Endothelial cell of umbilical vein (primary cell): ENCODE data around the gene PCDH9. TPM values are rescaled to one million over a fixed set of nuclear protein-coding genes. Genes with fewer than 3 reads are reported as not detected.

ENCODE experiments used
- BruUV-seq: library from RNA; stranded (reverse); fragments of 400-500 nt; replicated peaks from 2 replicates; lab custom pipeline; 2021; lab: Mats Ljungman, UMichigan
- CTCF ChIA-PET: fragments of 300-600, 350-600 bp; sonication (Branson Sonifier 250); formaldehyde crosslinking; loops from one replicate; lab custom pipeline; 2021; ENCODE audit warnings: antibody characterized with exemption, inconsistent platforms; lab: Charles Lee
- POLR2A ChIA-PET: fragments of 300-600, 350-600 bp; sonication (Branson Sonifier 250); formaldehyde crosslinking; loops from one replicate; lab custom pipeline; 2021; ENCODE audit warnings: antibody characterized with exemption, inconsistent platforms; lab: Charles Lee
- DNase-seq: peaks from one replicate; pipeline ENCODE4 v3.0.0-alpha.2; 2011; ENCODE audit warnings: low read depth, low spot score
- FAIRE-seq: peaks from 2 replicates; lab custom pipeline; 2011; peaks lifted over from hg19 to GRCh38; lab: Jason Lieb, UNC
- H2AFZ ChIP-seq: 2 replicates; pipeline ENCODE4 v1.6.0; 2012; ENCODE audit warnings: low read depth, low read length, control low read depth, inconsistent platforms
- H3K27ac ChIP-seq: 2 replicates; pipeline ENCODE4 v1.5.1; 2011; ENCODE audit warnings: low read depth, mild to moderate bottlenecking, control low read depth, low read length, moderate library complexity; ENCODE audit not compliant: insufficient read depth
- H3K27me3 ChIP-seq, 2 experiments: 2 replicates each; pipeline versions ENCODE4 v1.6.0 to v1.6.1; 2011; ENCODE audit warnings: low read length in 2 of 2, mixed read lengths in 1 of 2; ENCODE audit not compliant: control insufficient read depth in 2 of 2, insufficient read depth in 2 of 2
- H3K36me3 ChIP-seq, 2 experiments: 2 replicates in 1 of 2; 3 replicates in 1 of 2; pipeline ENCODE4 v1.5.1; 2011; ENCODE audit warnings: low read length in 2 of 2, mild to moderate bottlenecking in 1 of 2, moderate library complexity in 1 of 2; ENCODE audit not compliant: control insufficient read depth in 2 of 2, insufficient read depth in 2 of 2; ENCODE audit errors: extremely low read depth in 1 of 2
- H3K4me1 ChIP-seq: 3 replicates; pipeline ENCODE4 v1.5.1; 2011; ENCODE audit warnings: mild to moderate bottlenecking, low read length; ENCODE audit not compliant: control insufficient read depth, insufficient read depth; ENCODE audit errors: extremely low read depth
- H3K4me2 ChIP-seq: 2 replicates; pipeline ENCODE4 v1.6.1; 2011; ENCODE audit warnings: low read length, control low read depth, mixed read lengths; ENCODE audit not compliant: insufficient read depth
- H3K4me3 ChIP-seq, 3 experiments: fragments of 200-600 bp in 1 of 3; sonication (generic), shearing (Covaris generic) in 1 of 3; replicated peaks in 1 of 3; 2 replicates each; pipeline ENCODE4 v1.5.1; 2011 to 2016; ENCODE audit warnings: control low read depth in 3 of 3, low read length in 3 of 3, mild to moderate bottlenecking in 2 of 3, inconsistent platforms in 1 of 3, low read depth in 1 of 3, moderate library complexity in 1 of 3; ENCODE audit not compliant: insufficient read depth in 1 of 3
- H3K79me2 ChIP-seq: 2 replicates; pipeline ENCODE4 v1.6.0; 2012; ENCODE audit warnings: low read length, inconsistent platforms; ENCODE audit not compliant: control insufficient read depth, insufficient read depth
- H3K9ac ChIP-seq: replicated peaks from 2 replicates; pipeline ENCODE3; 2011; ENCODE audit warnings: low read length, control low read depth; ENCODE audit not compliant: insufficient read depth; ENCODE audit errors: extremely low read depth
- H3K9me1 ChIP-seq: replicated peaks from 3 replicates; pipeline ENCODE4 v1.6.0; 2011; ENCODE audit warnings: mild to moderate bottlenecking, low read length; ENCODE audit not compliant: control insufficient read depth, insufficient read depth; ENCODE audit errors: extremely low read depth
- H3K9me3 ChIP-seq: replicated peaks from 2 replicates; pipeline ENCODE4 v1.5.1; 2012; ENCODE audit warnings: low read length, inconsistent platforms; ENCODE audit not compliant: control insufficient read depth, insufficient read depth
- H4K20me1 ChIP-seq: replicated peaks from 2 replicates; pipeline ENCODE3; 2011; ENCODE audit warnings: mild to moderate bottlenecking, low read length; ENCODE audit not compliant: control insufficient read depth, insufficient read depth; ENCODE audit errors: extremely low read depth
- EZH2 ChIP-seq: IDR thresholded peaks from 2 replicates; pipeline ENCODE4 v1.6.1; 2012; ENCODE audit warnings: borderline replicate concordance, low read depth, mild to moderate bottlenecking, moderate library complexity, low read length, inconsistent platforms; ENCODE audit not compliant: severe bottlenecking
- FOS ChIP-seq: IDR thresholded peaks from 2 replicates; pipeline ENCODE4 v1.6.1; 2011; ENCODE audit warnings: mild to moderate bottlenecking, low read length, moderate library complexity, borderline replicate concordance; ENCODE audit not compliant: insufficient read depth
- GATA2 ChIP-seq: IDR thresholded peaks from 2 replicates; pipeline ENCODE4 v1.7.0; 2011; ENCODE audit warnings: low read depth, mild to moderate bottlenecking, moderate library complexity, mixed read lengths, low read length; ENCODE audit not compliant: insufficient read length, insufficient read depth
- JUN ChIP-seq: IDR thresholded peaks from 2 replicates; pipeline ENCODE4 v1.6.1; 2011; ENCODE audit warnings: borderline replicate concordance, low read depth; ENCODE audit not compliant: insufficient read length, insufficient read depth
- MYC ChIP-seq: IDR thresholded peaks from one replicate; pipeline ENCODE4 v1.6.1; 2011; ENCODE audit warnings: mild to moderate bottlenecking, low read depth, low read length
- POLR2A ChIP-seq: IDR thresholded peaks from 2 replicates; pipeline ENCODE4 v1.6.1; 2012; ENCODE audit warnings: low read depth, mild to moderate bottlenecking, control low read depth, low read length
- POLR2AphosphoS5 ChIP-seq: IDR thresholded peaks from 2 replicates; pipeline ENCODE4 v1.6.1; 2012; ENCODE audit warnings: low read depth, mild to moderate bottlenecking, control low read depth, low read length, moderate library complexity; ENCODE audit not compliant: insufficient read depth
- dilution Hi-C: fragments of 300-500 bp; cut with MboI; formaldehyde crosslinking; loops from one replicate; pipeline ENCODE4 v1.15.0; 2019; ENCODE audit warnings: low sequenced_read_pairs; ENCODE audit not compliant: extremely low pct_ligation_motif_present
- intact Hi-C: fragments of 100-400 bp; cut with micrococcal nuclease; formaldehyde crosslinking; loops from one replicate; pipeline ENCODE4 v1.10.0; 2022
- polyA plus RNA-seq, 4 experiments: library from polyadenylated mRNA; depleted of rRNA in 3 of 4; stranded (reverse) in 3 of 4; unstranded in 1 of 4; fragments of >200 nt; gene quantifications; 2 replicates each; pipeline versions ENCODE4 v1.2.1 to v1.2.3, GENCODE V29; 2011 to 2012; ENCODE audit warnings: missing spikeins in 1 of 4
- total RNA-seq: library from RNA; stranded (reverse); gene quantifications from 2 replicates; pipeline ENCODE4 v1.2.3, GENCODE V29; 2021
- TF ChIP-seq, protein P1 (sequence below), 2 donors: IDR thresholded peaks; 1 replicate in 1 of 2; 2 replicates in 1 of 2; pipeline ENCODE4 v1.5.1; 2011; ENCODE audit warnings: low read length in 2 of 2, mild to moderate bottlenecking in 2 of 2, moderate library complexity in 2 of 2, control low read depth in 1 of 2, inconsistent platforms in 1 of 2, low read depth in 1 of 2; ENCODE audit not compliant: insufficient read depth in 1 of 2; ENCODE audit errors: extremely low read depth in 1 of 2
- TF ChIP-seq, protein P2 (sequence below): IDR thresholded peaks from 2 replicates; pipeline ENCODE4 v1.6.1; 2011; ENCODE audit not compliant: insufficient read depth, insufficient read length

Gene PCDH9
- total and polyA plus RNA-seq, 2 donors (not counting 3 experiments of a cell fraction or from before 2014, with no cell fraction given): 1.1 to 5.2 TPM

DNA sequence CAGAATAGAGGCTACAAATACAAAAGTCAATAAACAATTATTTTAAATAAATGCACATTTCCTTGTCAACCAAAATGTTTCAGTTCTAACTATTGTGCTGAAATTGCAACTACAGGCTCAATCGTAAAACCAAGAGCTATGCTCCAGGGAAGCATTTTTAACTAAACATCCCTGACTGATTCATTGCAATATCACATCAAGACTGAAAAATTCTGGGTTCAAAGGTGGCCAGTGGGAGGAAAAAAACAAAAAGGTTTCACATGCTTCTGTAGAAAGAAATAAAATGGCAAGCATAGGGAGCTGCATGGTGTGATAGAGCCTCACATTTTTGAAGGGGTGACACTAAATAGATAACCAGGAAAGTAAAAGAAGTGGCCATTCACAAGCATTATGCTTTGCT is 862.8 kb downstream of the PCDH9 start:
- no peaks in the 10 kb centered on the region for H4K20me1 ChIP-seq
- no peaks in the 10 kb centered on the region for H3K9me1 ChIP-seq
- ChIA-PET POLR2A (no interaction called here), CTCF (no interaction called here)
- TF ChIP-seq GATA2: no peak
- TF ChIP-seq, protein P1, sequence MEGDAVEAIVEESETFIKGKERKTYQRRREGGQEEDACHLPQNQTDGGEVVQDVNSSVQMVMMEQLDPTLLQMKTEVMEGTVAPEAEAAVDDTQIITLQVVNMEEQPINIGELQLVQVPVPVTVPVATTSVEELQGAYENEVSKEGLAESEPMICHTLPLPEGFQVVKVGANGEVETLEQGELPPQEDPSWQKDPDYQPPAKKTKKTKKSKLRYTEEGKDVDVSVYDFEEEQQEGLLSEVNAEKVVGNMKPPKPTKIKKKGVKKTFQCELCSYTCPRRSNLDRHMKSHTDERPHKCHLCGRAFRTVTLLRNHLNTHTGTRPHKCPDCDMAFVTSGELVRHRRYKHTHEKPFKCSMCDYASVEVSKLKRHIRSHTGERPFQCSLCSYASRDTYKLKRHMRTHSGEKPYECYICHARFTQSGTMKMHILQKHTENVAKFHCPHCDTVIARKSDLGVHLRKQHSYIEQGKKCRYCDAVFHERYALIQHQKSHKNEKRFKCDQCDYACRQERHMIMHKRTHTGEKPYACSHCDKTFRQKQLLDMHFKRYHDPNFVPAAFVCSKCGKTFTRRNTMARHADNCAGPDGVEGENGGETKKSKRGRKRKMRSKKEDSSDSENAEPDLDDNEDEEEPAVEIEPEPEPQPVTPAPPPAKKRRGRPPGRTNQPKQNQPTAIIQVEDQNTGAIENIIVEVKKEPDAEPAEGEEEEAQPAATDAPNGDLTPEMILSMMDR (IDR thresholded peaks at IDR 0.05; ENCODE audit: extremely low read depth in 1 of 2, insufficient read depth in 1 of 2, low read depth in 1 of 2, low read length in 2 of 2): no peak
- no peak for TF ChIP-seq EZH2
- TF ChIP-seq JUN: no peak
- TF ChIP-seq FOS: no peak
- TF ChIP-seq POLR2A: no peak
- no peak for TF ChIP-seq POLR2AphosphoS5
- TF ChIP-seq MYC: no peak
- TF ChIP-seq, protein P2, sequence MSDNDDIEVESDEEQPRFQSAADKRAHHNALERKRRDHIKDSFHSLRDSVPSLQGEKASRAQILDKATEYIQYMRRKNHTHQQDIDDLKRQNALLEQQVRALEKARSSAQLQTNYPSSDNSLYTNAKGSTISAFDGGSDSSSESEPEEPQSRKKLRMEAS: no peak
- no peak for FAIRE-seq
- dilution Hi-C loops: no loop called here
- H2AFZ ChIP-seq: no peak overlapping the region
- intact Hi-C loops: no loop called here
- H3K79me2 ChIP-seq: no peaks in the 10 kb centered on the region
- no peak for DNase-seq
- H3K4me2 ChIP-seq: no peak overlapping the region
- BruUV-seq: no TSS peak
- no peaks in the 10 kb centered on the region for H3K36me3 ChIP-seq
- H3K27me3 ChIP-seq: no peaks in the 10 kb centered on the region
- H3K27ac ChIP-seq: no peak overlapping the region
- H3K9me3 ChIP-seq: no peaks in the 10 kb centered on the region
- H3K4me3 ChIP-seq: no peak overlapping the region
- H3K4me1 ChIP-seq: no peaks in the 10 kb centered on the region
- no peak overlapping the region for H3K9ac ChIP-seq
